EL (cell line): ENCODE measurements around the gene CFAP58.

Source experiments
- DNase-seq: peaks from one replicate; pipeline ENCODE4 v3.0.0-alpha.2; 2016

The CFAP58 gene

GRCh38 chr10:104492329-104492940, 138.8 kb downstream of the CFAP58 start:
- DNase-seq: no peak

- DNase-seq: no peak
Measured at GRCh38 chr10:104498347-104499081, 144.9 kb downstream of the CFAP58 start.

- no peak for DNase-seq
Measured at GRCh38 chr10:104501449-104501848, 147.8 kb downstream of the CFAP58 start.

- no peak for DNase-seq
Measured at GRCh38 chr10:104501864-104502579, 148.4 kb downstream of the CFAP58 start.

- DNase-seq: no peak
Measured at GRCh38 chr10:104502907-104503306, 149.3 kb downstream of the CFAP58 start.
